HepG2 (cell line): ENCODE measurements around the gene GGA2. TPM values are rescaled to one million over a fixed set of nuclear protein-coding genes. Genes with fewer than 3 reads are reported as not detected.

ENCODE experiments used
- ATF1 ChIP-seq: IDR thresholded peaks from 2 replicates; pipeline ENCODE4 v1.6.1; 2016; ENCODE audit warnings: mild to moderate bottlenecking, control low read depth
- CERS6 ChIP-seq: sonication (generic); formaldehyde crosslinking; IDR thresholded peaks from 2 replicates; pipeline ENCODE4 v1.5.0; 2020; ENCODE audit warnings: missing genetic modification reagents
- ERF ChIP-seq: IDR thresholded peaks from 2 replicates; pipeline ENCODE4 v1.6.1; 2018; ENCODE audit warnings: missing biosample characterization, missing genetic modification reagents
- KDM1A ChIP-seq: IDR thresholded peaks from 2 replicates; pipeline ENCODE4 v1.6.1; 2016; ENCODE audit warnings: missing compliant biosample characterization
- MXD1 ChIP-seq: sonication (generic); formaldehyde crosslinking; IDR thresholded peaks from 2 replicates; pipeline ENCODE4 v1.4.0; 2020; ENCODE audit warnings: mild to moderate bottlenecking, missing genetic modification reagents
- MYPOP ChIP-seq: sonication (generic); formaldehyde crosslinking; IDR thresholded peaks from 2 replicates; pipeline ENCODE4 v1.8.1; 2023; ENCODE audit warnings: mild to moderate bottlenecking, moderate library complexity, missing genetic modification reagents
- TFAP4 ChIP-seq: sonication (generic); IDR thresholded peaks from 2 replicates; pipeline ENCODE4 v1.6.1; 2016; ENCODE audit warnings: low read depth, borderline replicate concordance
- ZBTB7A ChIP-seq: sonication (generic); formaldehyde crosslinking; IDR thresholded peaks from 2 replicates; pipeline ENCODE4 v1.8.0; 2022; ENCODE audit warnings: mild to moderate bottlenecking, missing genetic modification reagents
- ZFP36 ChIP-seq: fragments of 150-350 bp; IDR thresholded peaks from 2 replicates; pipeline ENCODE4 v1.6.1; 2018; ENCODE audit warnings: borderline replicate concordance, low read length, low read depth; ENCODE audit not compliant: partially characterized antibody
- ZFP62 ChIP-seq: sonication (generic); formaldehyde crosslinking; IDR thresholded peaks from 2 replicates; pipeline ENCODE4 v1.4.0; 2020; ENCODE audit warnings: missing genetic modification reagents
- ZFP91 ChIP-seq: sonication (generic); formaldehyde crosslinking; IDR thresholded peaks from 2 replicates; pipeline ENCODE4 v1.9.0; 2022; ENCODE audit warnings: missing genetic modification reagents, mild to moderate bottlenecking, borderline replicate concordance
- ZNF263 ChIP-seq: sonication (generic); formaldehyde crosslinking; IDR thresholded peaks from 2 replicates; pipeline ENCODE4 v1.4.0; 2020; ENCODE audit warnings: missing genetic modification reagents
- ZNF512B ChIP-seq: sonication (generic); formaldehyde crosslinking; IDR thresholded peaks from 2 replicates; pipeline ENCODE4 v1.5.1; 2020; ENCODE audit warnings: missing genetic modification reagents, mild to moderate bottlenecking, borderline replicate concordance
- ZNF580 ChIP-seq: IDR thresholded peaks from 2 replicates; pipeline ENCODE4 v1.6.1; 2016; ENCODE audit warnings: low read depth, borderline replicate concordance
- ZNF749 ChIP-seq: sonication (generic); formaldehyde crosslinking; IDR thresholded peaks from 2 replicates; pipeline ENCODE4 v1.8.0; 2022; ENCODE audit warnings: mild to moderate bottlenecking, missing genetic modification reagents, moderate library complexity, borderline replicate concordance
- ZNF878 ChIP-seq: sonication (generic); formaldehyde crosslinking; IDR thresholded peaks from 2 replicates; pipeline ENCODE4 v1.8.1; 2023; ENCODE audit warnings: mild to moderate bottlenecking, missing genetic modification reagents, moderate library complexity
- ZSCAN31 ChIP-seq: sonication (generic); formaldehyde crosslinking; IDR thresholded peaks from 2 replicates; pipeline ENCODE4 v1.5.0; 2020; ENCODE audit warnings: low read depth, mild to moderate bottlenecking, missing genetic modification reagents
- polyA plus RNA-seq, 8 experiments: library from polyadenylated mRNA; depleted of rRNA in 3 of 8; stranded (reverse) in 7 of 8; unstranded in 1 of 8; fragments of >200 nt; fragmentation: Illumina TruSeq in 4 of 8; extraction: Trizol in 4 of 8; gene quantifications; 2 replicates each; pipeline versions ENCODE4 v1.2.1 to v1.2.3, GENCODE V29; 2011 to 2016; ENCODE audit warnings: low read depth in 4 of 8, missing spikeins in 1 of 8, mixed read lengths in 1 of 8; ENCODE audit not compliant: insufficient read depth in 1 of 8
- total RNA-seq, 5 experiments: library from RNA; depleted of rRNA; stranded (reverse); fragments of >200 nt; fragmentation: Illumina TruSeq; extraction: Trizol; gene quantifications; 2 replicates each; pipeline ENCODE4 v1.2.3, GENCODE V29; 2016; ENCODE audit warnings: low read depth in 1 of 5

Gene GGA2
- total and polyA plus RNA-seq, 2 of the 13 experiments (the other 11 are each of a cell fraction or from before 2014, with no cell fraction given) = 51.5 to 69.8 TPM

- TF ChIP-seq TFAP4 (peak; percentile 69; the same call in 1 of the 2 replicates), ZNF512B (CRISPR knock-in tag) (no peak), ZNF263 (CRISPR knock-in tag) (peak; percentile 80), ERF (CRISPR knock-in tag) (peak; percentile 98), ZFP62 (no peak; the same call in 1 of the 2 replicates), ZNF749 (CRISPR knock-in tag) (peak; percentile 97; the same call in 1 of the 2 replicates), ZNF878 (peak; percentile 40; the same call in 1 of the 2 replicates), MYPOP (CRISPR knock-in tag) (peak; percentile 99), ATF1 (no peak), ZFP91 (CRISPR knock-in tag) (peak; percentile 94), CERS6 (CRISPR knock-in tag) (peak; percentile 56; the same call in 1 of the 2 replicates), ZBTB7A (peak; percentile 75), ZSCAN31 (CRISPR knock-in tag) (peak; percentile 96), KDM1A (CRISPR knock-in tag) (no peak), MXD1 (peak; percentile 92), ZNF580 (CRISPR knock-in tag) (peak; percentile 83; the same call in 1 of the 2 replicates), ZFP36 (no peak)
Observed at GRCh38 chr16:23510164-23510914, at the start of gene GGA2 (continued).
